Thyroid gland (tissue), 4 donors: ENCODE data around the gene SMCHD1. TPM values are rescaled to one million over a fixed set of nuclear protein-coding genes. Genes with fewer than 3 reads are reported as not detected.

Experiments used
- DNase-seq, 2 donors: peaks; one replicate each; pipeline ENCODE4 v3.0.0-alpha.2; 2019
- H3K27ac ChIP-seq, 3 donors: fragments of 200-600 bp; sonication (generic); 1 replicate in 2 of 3; 2 replicates in 1 of 3; pipeline ENCODE4 v1.5.1; 2016 to 2019; ENCODE audit warnings: mild to moderate bottlenecking in 1 of 3, moderate library complexity in 1 of 3
- H3K27me3 ChIP-seq: fragments of 200-600 bp; sonication (generic); one replicate; pipeline ENCODE4 v1.5.1; 2019
- H3K36me3 ChIP-seq, 2 donors: fragments of 200-600 bp; sonication (generic); one replicate each; pipeline ENCODE4 v1.5.1; 2016 to 2019
- H3K4me1 ChIP-seq, 2 donors: fragments of 200-600 bp; sonication (generic); one replicate each; pipeline ENCODE4 v1.5.1; 2017 to 2019
- H3K4me3 ChIP-seq, 3 donors: fragments of 200-600 bp; sonication (generic); replicated peaks in 1 of 3; 1 replicate in 2 of 3; 2 replicates in 1 of 3; pipeline ENCODE4 v1.5.1; 2016; ENCODE audit warnings: mild to moderate bottlenecking in 1 of 3
- H3K9me3 ChIP-seq: fragments of 200-600 bp; sonication (generic); one replicate; pipeline ENCODE4 v1.5.1; 2017
- CTCF ChIP-seq, 6 experiments: fragments of 200-600 bp in 3 of 6; fragments of 450-650 bp in 3 of 6; sonication (generic) in 3 of 6; IDR thresholded peaks; one replicate each; pipeline ENCODE4 v1.5.1; 2016 to 2019; ENCODE audit warnings: antibody characterized with exemption in 6 of 6, mild to moderate bottlenecking in 2 of 6, inconsistent platforms in 1 of 6, moderate library complexity in 1 of 6
- POLR2A ChIP-seq, 2 donors: fragments of 450-650 bp; IDR thresholded peaks; one replicate each; pipeline ENCODE4 v1.6.1; 2017; ENCODE audit warnings: antibody characterized with exemption in 2 of 2, mild to moderate bottlenecking in 2 of 2, moderate library complexity in 1 of 2
- WGBS, 2 donors: methylation state at CpG; one replicate each; pipeline ENCODE4 v1.1.5; 2017; 5-methylcytosine and 5-hydroxymethylcytosine counted together
- intact Hi-C: fragments of 100-400 bp; cut with DNase I; formaldehyde crosslinking; loops from one replicate; pipeline ENCODE4 v1.15.1; 2023
- total RNA-seq, 4 donors: library from RNA; depleted of rRNA; stranded (reverse); fragments of >200 nt; gene quantifications; one replicate each; pipeline ENCODE4 v1.2.3, GENCODE V29; 2016

Gene SMCHD1
- total RNA-seq, 4 donors from 2014 or later, result 70.7 to 125 (median 76.8) TPM

- H3K9me3 ChIP-seq, result no peaks in the 10 kb centered on the region
- no peaks in the 10 kb centered on the region for H3K4me1 ChIP-seq
- no peaks in the 10 kb centered on the region for H3K36me3 ChIP-seq
- no peak overlapping the region for H3K4me3 ChIP-seq
- TF ChIP-seq CTCF (IDR thresholded peaks at IDR 0.05), result no peak
- H3K27ac ChIP-seq, result no peak overlapping the region
- intact Hi-C loops, result no loop called here
- H3K27me3 ChIP-seq, result no peaks in the 10 kb centered on the region
- 75 to 82% methylated on average over 1 of the region's 1 CpG for WGBS, 2 donors
- DNase-seq, result no peak
Measured at GRCh38 chr18:2635586-2635985, 19.9 kb upstream of the SMCHD1 start.

- Histone ChIP-seq H3K36me3 (no peaks in the 10 kb centered on the region), H3K27me3 (no peaks in the 10 kb centered on the region), H3K9me3 (no peaks in the 10 kb centered on the region), H3K4me3 (no peak overlapping the region), H3K27ac (peak overlapping the region in 2 of 3 donors; percentile 17 to 33), H3K4me1 (no peaks in the 10 kb centered on the region)
- intact Hi-C loops, result no loop called here
- DNase-seq, result no peak
- 71 to 80% methylated on average over 9 of the region's 9 CpGs for WGBS, 2 donors
- TF ChIP-seq CTCF (IDR thresholded peaks at IDR 0.05), result no peak
- no peak for TF ChIP-seq POLR2A (IDR thresholded peaks at IDR 0.05)
Measured at GRCh38 chr18:2636126-2636631, 19.3 kb upstream of the SMCHD1 start.

- Histone ChIP-seq H3K27me3 (no peaks in the 10 kb centered on the region), H3K4me3 (no peak overlapping the region), H3K36me3 (no peaks in the 10 kb centered on the region), H3K27ac (peak overlapping the region in 1 of 3 donors; percentile 23), H3K4me1 (no peaks in the 10 kb centered on the region), H3K9me3 (no peaks in the 10 kb centered on the region)
- no peak for TF ChIP-seq CTCF (IDR thresholded peaks at IDR 0.05)
- TF ChIP-seq POLR2A (IDR thresholded peaks at IDR 0.05), result no peak
- WGBS, 2 donors, result 26 to 28% methylated on average over 2 of the region's 2 CpGs
- intact Hi-C loops, result no loop called here
- DNase-seq, result no peak
Measured at GRCh38 chr18:2641638-2642037, 13.9 kb upstream of the SMCHD1 start.

- intact Hi-C loops, result no loop called here
- no peak for TF ChIP-seq CTCF (IDR thresholded peaks at IDR 0.05)
- no peak for TF ChIP-seq POLR2A (IDR thresholded peaks at IDR 0.05)
Measured at GRCh38 chr18:2642771-2643170, 12.8 kb upstream of the SMCHD1 start.

GRCh38 chr18:2644535-2644934, 11.0 kb upstream of the SMCHD1 start:
- no peaks in the 10 kb centered on the region for H3K27me3 ChIP-seq
- intact Hi-C loops, result no loop called here
- no peak overlapping the region for H3K4me3 ChIP-seq
- H3K27ac ChIP-seq, result no peak overlapping the region
- no peaks in the 10 kb centered on the region for H3K4me1 ChIP-seq
- WGBS, 2 donors, result 95 to 98% methylated on average over 1 of the region's 1 CpG
- no peaks in the 10 kb centered on the region for H3K9me3 ChIP-seq
- no peaks in the 10 kb centered on the region for H3K36me3 ChIP-seq
- DNase-seq, result no peak
- no peak for TF ChIP-seq CTCF (IDR thresholded peaks at IDR 0.05)
- TF ChIP-seq POLR2A (IDR thresholded peaks at IDR 0.05), result no peak

More at GRCh38 chr18:2642771-2643170, 12.8 kb upstream of the SMCHD1 start:
- no peak for DNase-seq
- H3K27ac ChIP-seq, result no peak overlapping the region
- no peaks in the 10 kb centered on the region for H3K4me1 ChIP-seq
- H3K36me3 ChIP-seq, result no peaks in the 10 kb centered on the region
- H3K4me3 ChIP-seq, result no peak overlapping the region
- 74 to 83% methylated on average over 1 of the region's 1 CpG for WGBS, 2 donors
- no peaks in the 10 kb centered on the region for H3K27me3 ChIP-seq
- no peaks in the 10 kb centered on the region for H3K9me3 ChIP-seq
